HG03442 (cell line): Measurements from ENCODE around the gene HECTD1.
"Not testable (repeated sequence)": the region's sequence is repeated elsewhere in the genome, so short reads cannot be mapped to it uniquely, and the experiment has no call there.

ENCODE experiments used
- ATAC-seq: cut with Tn5 transposase; IDR thresholded peaks from one replicate; pipeline ENCODE4 v1.9.1; 2021; ENCODE audit warnings: mild to moderate bottlenecking, moderate library complexity; ENCODE audit not compliant: unreplicated experiment

HECTD1 gene

DNA sequence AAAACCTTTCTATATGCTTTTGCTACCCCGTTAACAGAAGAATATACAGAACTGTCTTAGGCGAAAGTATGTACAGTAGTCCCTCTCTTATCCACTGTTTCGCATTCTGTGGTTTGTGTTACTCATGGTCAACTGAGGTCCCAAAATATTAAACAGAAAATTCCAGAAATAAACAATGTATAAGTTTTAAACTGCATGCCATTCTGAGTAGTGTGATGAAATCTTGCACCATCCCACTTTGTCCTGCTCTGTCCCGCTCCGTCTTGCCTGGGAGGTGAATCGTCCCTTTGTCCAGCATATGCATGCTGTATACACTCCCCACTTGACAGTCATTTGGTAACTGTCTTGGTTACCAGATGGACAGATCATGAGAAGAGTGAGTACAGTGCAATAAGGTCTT is 111.3 kb downstream of the HECTD1 start:
- no peak for ATAC-seq

DNA sequence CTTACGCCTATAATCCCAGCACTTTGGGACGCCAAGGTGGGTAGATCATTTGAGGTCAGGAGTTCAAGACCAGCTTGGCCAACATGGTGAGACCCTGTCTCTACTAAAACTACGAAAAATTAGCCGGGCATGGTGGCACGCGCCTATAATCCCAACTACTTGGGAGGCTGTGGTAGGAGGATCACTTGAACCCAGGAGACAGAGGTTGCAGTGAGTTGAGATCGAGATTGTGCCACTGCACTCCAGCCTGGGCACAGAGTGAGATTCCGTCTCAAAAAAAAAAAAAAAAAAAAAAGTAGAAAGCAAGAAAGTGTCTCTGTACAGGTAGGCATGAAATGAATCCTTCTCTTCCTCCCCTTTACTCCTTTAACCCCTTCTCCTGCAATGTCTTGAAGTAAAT is 111.8 kb downstream of the HECTD1 start:
- not testable (repeated sequence) for ATAC-seq

DNA sequence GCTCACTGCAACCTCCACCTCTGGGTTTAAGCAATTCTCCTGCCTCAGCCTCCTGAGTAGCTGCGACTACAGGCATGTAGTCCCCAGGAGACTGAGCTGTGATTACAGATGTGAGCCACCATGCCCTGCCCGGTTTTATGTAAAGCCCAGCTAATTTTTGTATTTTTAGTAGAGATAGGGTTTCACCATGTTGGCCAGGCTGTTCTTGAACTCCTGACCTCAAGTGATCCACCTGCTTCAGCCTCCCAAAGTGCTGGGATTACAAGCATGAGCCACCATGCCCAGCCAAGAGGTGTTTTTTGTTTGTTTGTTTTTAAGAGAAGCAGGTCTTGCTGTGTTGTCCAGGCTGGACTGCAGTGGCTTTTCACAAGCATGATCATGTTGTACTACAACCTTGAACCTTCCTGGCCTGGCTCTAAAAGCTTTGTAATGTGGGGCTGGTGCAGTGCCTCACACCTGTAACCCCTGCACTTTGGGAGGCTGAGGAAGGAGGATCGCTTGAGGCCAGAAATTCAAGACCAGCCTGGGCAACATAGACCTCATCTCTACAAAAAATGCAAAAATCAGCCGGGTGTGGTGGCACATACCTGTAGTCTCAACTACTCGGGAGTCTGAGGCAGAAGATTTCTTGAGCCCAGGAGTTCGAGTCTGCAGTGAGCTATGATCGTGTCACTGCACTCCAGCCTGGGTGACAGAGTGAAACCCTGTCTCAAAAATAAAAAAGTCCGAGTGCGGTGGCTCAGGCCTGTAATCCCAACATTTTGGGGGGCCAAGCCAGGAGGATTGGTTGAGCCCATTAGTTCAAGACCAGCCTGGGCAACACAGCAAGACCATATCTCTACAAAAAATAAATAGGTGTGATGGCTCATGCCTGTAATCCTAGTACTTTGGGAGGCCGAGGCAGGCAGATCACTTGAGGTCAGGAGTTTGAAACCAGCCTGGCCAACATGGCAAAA is 113.4 kb downstream of the HECTD1 start:
- not testable (repeated sequence) for ATAC-seq

DNA sequence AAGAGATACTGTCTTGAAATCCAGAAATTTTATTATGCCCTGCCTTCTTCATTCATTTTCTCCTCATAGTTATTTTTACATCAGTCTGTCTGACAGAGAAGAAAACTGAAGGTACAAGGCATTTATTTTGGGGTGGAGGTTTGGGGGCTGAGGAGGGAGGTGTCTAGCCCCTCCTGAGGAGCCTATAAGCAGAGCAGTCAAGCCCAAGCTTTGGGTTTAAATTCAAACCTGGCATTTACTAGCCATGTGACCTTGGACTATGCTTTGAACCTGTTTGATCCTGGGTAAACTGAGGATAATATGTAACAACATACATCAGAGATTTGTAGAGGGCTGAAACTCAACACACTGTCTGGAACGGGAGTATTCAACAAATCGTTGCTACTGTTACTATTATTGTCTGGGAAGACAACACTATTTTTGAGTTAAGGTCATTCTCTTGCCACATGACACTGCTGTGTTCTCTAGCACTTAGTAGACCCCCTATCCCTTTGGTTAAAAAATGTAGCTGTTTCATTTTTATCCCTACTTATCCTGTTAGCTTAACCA is 115.4 kb downstream of the HECTD1 start:
- ATAC-seq = no peak

DNA sequence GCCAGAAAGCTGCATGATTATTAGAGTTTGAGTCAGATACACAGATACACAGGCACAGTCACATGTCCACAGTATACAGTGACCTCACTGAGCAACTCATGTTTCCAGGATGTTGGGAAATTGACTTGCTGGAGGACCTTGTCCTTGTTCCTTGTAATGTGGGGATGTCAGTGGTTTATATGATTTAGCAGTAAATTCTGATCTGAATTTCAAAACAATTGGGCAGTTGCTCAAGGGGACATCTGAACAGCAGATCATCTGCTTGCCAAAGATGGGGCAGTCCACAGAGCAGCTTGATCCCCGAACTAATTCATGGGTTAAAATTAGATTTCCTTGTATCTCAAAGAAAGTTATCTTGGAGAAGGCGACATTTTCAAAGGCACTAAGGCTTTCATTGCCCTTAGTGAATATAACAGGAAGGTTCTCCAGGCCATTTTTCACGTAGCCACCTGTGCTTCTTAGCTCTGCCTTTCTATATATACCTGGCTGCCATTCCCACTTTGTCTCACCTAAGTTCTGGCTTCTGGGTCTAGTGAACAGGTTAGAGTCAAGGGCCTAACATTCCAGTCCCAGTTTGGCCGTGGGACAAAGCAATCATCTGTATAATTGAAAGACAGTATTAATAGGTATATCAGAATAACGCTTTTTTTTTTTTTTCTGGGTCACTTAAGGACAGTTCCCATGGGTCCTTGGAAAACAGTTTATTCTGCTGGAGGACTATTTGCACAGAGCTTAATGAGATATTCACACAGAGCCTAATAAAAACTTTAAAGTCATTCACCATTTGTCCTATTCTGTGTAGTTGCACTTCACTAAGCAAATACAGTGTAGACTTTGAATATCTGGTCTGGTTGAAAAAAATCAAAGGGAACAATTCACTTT is 116.5 kb downstream of the HECTD1 start:
- no peak for ATAC-seq

DNA sequence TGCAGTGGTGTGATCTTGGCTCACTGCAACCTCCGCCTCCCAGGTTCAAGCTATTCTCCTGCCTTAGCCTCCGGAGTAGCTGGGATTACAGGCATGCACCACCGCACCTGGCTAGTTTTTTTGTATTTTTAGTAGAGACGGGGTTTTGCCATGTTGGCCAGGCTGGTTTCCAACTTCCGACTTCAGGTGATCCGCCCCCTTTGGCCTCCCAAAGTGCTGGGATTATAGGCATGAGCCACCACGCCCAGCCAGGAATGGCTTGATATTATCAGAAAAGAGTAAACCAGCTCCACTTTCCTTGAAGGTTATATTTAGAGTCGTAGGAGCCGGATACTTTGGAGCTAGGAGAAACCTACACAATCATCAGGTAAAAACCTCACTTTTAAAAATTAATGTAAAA is 121.1 kb downstream of the HECTD1 start:
- ATAC-seq = not testable (repeated sequence)

DNA sequence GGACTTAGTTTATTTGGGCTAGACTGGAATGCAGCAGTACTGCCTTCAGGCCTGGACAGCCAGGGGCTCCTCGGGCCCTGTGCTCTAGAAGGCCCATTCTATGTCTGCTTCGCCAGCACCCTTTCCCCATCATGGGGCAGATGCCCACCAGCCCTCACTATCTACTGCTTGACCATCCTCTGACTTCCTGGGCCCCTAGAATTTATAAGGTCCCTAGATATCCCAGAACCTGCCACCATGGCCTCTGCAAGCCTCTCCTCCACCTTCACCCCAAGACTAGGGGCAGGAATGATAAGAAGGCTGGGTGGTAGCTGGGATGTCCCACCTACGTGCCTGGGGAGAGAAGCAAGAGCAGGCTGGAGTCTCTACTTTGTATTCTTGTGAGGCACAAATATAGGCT is 122.6 kb downstream of the HECTD1 start:
- ATAC-seq = no peak

DNA sequence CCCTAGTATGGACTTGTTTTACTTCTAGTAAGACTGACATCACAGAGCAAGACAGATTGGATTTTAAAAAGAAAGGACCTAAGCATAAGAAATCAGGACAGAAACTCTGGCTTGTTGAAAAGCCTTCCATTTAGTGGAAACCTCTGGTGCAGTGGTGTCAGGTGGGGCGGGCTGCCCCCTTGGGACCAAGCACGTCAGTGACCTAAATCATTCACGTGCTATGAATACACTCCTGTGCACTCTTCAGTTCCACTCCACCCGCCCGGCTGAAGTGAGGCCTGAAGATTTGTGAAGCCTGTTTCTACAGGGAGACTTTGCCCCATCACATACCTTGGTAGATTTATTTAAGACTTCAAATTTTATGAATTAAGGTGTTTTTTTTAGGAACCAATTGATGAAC is 123.2 kb downstream of the HECTD1 start:
- peak; percentile 81 for ATAC-seq

DNA sequence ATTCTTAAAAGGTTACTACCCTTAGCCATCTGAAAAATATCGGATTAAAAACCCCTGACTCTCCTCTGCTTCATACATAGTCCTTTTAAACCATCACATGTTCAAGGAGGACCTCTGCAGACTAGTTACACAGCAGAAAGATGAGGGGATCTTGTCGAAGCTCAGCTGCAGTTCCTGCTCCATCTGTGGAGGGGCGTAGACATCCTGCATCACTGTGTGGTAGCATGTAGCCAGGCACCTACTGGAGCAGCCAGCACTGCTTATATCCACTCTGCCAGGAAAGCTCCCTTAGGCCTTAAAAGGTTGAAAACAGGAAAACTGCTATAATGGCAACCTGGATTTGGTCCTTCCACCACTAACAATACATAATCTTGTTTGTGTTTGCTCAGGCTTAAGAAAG is 123.8 kb downstream of the HECTD1 start:
- no peak for ATAC-seq

DNA sequence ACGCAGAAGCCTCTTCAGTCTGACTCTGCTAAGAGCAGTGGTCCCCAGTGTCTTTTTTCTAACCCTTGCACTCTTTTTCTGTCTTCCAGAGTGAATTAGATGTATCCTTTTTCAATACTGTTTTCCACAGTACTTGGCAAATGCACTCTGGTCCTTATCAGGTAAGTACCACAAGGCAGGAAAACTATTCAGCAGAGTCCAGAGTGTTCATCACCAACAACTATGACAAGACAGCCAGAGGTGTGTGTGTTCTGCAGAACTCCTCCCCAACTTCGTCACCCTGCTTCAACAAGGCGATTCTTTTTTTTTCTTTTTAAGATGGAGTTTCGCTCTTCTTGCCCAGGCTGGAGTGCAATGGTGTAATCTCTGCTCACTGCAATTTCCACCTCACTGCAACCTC is 127.1 kb downstream of the HECTD1 start:
- no peak for ATAC-seq

DNA sequence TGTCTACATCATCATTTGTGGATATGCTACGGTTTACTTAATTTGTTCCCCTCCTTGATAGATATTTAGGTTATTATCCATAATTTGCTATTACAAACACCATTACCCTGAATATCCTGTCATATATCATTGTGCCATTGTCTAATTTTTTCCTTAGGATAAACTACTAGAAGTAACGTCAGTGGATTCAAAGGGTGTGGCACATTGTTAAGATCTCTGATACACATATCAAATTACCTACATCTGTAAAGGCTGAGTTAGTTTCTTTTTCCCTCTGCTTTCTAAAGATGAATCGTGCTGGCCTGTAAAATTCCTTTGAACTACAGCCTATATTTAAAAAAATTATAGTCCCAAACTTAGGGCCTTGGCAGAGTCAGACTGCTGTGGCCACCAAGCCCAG is 127.5 kb downstream of the HECTD1 start:
- no peak for ATAC-seq

DNA sequence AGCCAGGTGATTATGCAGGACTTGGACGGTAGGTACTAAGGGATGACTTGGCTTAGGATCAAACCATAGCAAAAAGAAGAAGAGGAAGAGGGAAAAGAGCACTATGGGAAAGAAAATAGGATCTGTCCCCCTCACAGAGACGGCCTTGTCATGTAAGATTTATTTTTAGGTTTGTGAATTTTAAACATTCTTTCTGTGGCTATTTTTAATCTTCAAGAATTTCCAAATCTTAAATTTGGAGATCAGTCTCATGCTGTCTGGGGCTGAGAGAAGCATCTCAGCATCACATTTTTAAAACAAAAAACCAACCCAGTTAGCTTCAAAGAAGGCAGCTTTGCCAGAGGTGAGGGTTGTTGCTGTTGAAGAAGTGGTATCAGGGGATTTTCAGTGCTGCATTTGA is 128.8 kb downstream of the HECTD1 start:
- no peak for ATAC-seq

DNA sequence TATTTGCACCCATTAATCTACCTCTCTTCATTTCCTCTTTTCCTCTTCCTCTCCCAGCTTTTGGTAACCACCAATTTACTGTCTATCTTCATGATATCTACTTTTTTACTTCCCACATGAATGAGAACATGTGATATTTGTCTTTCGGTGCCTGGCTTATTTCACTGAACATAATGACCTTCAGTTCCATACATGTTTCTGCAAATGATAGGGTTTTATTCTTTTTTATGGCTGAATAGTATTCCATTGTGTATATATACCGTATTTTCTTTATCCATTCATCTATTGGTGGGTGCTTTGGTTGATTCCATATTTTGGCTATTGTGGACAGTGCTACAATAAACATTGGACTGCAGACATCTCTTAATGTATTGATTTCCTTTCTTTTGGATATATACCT is 132.4 kb downstream of the HECTD1 start:
- ATAC-seq = no peak

DNA sequence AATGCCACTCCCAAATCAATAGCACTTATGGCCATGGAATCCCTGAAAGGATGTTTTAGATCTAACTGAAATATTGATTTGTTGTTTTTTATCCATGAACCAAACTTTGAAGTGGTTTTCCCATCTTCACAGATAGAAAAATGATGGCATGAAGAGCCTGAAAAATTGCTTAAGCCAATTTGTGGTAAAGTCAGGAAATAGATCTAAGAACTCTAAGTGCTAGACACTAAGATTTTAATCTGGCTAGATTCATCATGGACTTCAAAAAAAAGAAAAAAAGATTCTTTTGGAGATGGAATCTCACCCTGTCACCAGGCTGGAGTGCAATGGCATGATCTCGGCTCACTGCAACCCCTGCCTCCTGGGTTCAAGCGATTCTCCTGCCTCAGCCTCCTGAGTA is 136.4 kb downstream of the HECTD1 start:
- ATAC-seq = no peak

DNA sequence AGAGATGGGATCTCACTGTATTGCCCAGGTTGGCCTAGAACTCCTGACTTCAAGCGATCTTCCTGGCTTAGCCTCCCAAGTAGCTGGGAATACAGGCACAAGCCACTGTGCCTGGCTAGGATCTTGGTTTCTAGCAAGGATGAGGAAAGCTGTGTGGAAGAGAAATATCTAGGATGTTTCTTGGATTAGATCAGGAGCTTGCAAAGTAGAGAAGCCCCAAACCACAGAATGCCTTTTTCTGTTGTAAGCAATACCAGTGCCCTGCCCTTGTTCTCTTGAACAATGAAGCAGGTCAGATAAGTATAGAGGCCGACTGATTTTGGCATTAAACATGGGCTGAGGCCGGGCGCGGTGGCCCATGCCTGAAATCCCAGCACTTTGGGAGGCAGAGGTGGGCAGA is 137.2 kb downstream of the HECTD1 start:
- no peak for ATAC-seq

DNA sequence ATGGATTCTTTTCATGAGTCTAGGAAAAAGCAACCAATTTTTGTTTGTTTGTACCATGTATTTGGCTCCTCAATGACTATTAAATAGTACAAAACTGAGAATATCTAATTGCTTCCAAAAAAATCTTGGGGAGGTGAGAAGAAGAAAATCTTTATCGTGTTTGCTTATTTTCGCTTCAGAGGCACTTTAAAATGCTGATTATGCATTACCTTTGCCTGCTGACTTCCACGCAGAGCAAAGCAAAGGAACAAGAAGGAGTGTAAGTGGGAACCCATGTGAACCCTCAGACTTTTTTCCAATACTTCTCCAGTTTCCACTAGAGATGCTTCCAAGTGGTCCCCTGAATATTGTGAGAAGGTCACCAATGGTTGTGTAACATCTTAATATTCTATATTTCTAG is 138.2 kb downstream of the HECTD1 start:
- ATAC-seq = no peak

DNA sequence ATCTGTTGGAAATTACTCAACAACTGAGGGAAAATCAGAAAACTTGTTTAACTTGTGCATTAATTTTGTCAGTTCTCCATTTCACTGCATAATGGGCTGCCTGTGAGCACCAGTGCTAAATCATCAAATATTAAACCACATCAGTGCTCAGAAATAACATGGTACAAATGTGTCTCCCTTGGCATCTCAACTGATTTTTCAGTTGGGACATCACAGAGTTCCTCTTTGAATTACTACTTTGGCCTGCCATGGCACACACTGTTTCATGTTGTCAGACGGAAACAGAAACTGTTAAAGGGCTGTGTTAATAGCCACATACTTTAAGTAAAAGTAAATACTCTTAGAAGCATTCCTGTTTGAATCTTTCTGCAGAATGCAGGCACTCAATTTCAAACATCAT is 139.4 kb downstream of the HECTD1 start:
- no peak for ATAC-seq

DNA sequence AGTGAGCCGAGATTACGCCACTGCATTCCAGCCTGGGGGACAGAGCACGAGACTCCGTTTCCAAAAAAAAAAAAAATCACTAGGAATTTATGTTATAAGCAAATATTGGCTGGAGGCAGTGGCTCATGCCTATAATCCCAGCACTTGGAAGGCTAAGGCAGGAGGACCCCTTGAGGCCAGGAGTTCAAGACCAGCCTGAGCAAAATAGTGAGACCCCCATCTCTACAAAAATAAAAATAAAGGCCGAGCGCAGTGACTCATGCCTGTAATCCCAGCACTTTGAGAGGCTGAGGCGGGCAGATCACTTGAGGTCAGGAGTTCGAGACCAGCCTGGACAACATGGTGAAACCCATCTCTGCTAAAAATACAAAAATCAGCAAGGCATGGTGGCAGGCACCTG is 144.7 kb downstream of the HECTD1 start:
- not testable (repeated sequence) for ATAC-seq

DNA sequence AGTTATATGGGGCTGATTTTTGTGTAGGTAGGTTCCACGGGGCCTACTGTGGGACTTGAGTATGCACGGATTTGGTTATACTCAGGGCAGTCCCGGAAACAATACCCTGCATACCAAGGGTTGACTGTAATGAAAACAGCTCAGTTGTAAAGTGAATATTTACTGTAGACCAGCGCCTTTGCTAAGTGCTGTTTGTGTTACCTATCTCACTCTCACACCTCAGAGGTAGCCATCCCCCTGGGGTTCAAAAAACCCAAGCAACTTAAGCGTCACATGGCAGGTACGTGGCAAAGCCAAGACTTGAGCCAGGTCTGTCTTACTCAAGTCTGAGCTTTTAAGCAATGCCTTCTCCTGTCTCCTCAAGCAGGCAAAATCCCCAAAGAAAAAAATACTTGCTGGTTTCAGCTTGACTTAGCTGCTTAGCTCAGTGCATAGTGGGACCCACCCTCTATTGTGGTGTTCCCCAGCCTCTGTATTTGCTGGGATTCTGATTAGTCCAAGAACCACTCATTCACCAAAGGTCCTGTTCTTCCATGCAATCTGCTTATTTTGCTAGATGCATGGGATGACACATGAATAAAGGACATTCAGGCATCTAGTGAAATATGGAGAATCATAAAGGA is 147.2 kb downstream of the HECTD1 start:
- ATAC-seq = no peak

DNA sequence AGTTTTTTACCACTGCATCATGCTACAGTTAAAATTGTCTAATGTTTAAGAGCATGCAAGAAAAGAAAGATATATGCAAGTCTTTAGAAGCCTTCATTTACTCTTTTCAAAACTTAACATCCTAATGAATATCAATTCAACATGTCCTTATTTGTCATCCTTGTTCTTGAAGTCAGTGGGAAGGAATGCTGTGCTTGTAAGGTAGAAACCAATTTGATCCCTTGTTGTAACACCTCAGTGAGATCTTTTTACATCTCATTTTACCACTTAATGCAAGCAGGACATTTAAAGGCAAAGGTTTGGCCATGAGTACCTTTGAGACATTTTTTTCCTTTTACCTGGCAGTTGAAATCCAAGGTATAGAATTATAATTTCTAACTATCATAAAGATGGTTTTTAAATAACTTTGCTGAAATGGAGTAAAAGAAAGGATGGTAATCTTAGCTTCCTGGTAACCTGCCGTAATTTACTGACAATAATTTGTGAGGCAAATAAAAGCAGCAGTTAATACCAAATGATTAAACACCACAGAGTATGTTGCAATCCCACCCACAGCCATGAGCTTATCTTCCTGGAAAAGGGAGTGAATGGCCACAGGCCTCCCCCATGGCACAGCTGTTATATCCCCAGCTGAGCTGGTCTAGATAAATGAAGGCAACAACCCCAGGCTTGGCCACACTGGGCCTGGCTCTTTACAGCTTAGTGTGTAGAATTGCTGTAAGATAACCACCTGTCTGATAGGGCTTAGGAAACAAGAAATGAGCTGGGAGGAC is 148.3 kb downstream of the HECTD1 start:
- ATAC-seq = no peak
